ENCODE results near the gene COLEC11. TPM values are rescaled to one million over a fixed set of nuclear protein-coding genes. Genes with fewer than 3 reads are reported as not detected.

COLEC11 gene
- total and polyA plus RNA-seq, 8 donors = 0.84 to 7.1 (median 4.3) TPM

DNA sequence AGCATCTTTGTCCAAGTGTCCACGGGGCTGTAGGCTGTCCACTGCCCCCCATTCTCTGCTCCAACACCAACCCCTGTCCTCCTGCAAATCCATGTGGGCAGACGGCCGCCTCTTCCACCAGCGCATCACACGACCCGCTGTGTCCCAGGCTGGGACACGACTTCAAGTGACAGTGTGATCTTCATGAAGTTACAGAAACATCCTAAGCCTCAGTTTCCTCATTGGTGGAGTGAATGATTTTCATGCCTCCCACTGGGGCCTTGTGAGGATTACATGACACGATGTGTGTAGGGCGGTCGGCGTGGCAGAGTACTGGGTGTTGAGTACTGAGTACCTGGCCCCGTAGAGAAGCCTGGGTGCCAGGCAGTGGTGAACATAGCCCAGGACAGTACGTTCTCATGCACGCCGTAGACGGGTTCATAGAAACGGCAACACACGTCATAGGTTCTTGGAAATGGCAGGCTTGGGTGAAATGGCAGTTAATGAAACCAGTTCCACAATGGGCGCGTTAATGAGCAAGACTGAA is 53.8 kb downstream of the COLEC11 start:
- no peak overlapping the region for H3K4me3 ChIP-seq
- H3K27ac ChIP-seq = no peak overlapping the region
- ATAC-seq (no peak), DNase-seq (peak in 1 of 4 donors; percentile 61)
- H3K36me3 ChIP-seq = no peaks in the 10 kb centered on the region
- H3K27me3 ChIP-seq = peaks cover 0 to 29% of the 10 kb centered on the region in 2 donors
- TF ChIP-seq, protein P1, sequence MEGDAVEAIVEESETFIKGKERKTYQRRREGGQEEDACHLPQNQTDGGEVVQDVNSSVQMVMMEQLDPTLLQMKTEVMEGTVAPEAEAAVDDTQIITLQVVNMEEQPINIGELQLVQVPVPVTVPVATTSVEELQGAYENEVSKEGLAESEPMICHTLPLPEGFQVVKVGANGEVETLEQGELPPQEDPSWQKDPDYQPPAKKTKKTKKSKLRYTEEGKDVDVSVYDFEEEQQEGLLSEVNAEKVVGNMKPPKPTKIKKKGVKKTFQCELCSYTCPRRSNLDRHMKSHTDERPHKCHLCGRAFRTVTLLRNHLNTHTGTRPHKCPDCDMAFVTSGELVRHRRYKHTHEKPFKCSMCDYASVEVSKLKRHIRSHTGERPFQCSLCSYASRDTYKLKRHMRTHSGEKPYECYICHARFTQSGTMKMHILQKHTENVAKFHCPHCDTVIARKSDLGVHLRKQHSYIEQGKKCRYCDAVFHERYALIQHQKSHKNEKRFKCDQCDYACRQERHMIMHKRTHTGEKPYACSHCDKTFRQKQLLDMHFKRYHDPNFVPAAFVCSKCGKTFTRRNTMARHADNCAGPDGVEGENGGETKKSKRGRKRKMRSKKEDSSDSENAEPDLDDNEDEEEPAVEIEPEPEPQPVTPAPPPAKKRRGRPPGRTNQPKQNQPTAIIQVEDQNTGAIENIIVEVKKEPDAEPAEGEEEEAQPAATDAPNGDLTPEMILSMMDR (IDR thresholded peaks at IDR 0.05) = no peak
- H3K9me3 ChIP-seq = no peaks in the 10 kb centered on the region
- intact Hi-C loops (cut with DNase I) = loop anchor here in 1 of 2 donors (10.0 kb wide), 1 partner anchor 224 kb away; no protein-coding TSS in a partner anchor
- H3K4me1 ChIP-seq = peaks cover 6 to 15% of the 10 kb centered on the region in 2 donors

GRCh38 chr2:3649581-3649980 is 54.7 kb downstream of the COLEC11 start:
- ATAC-seq = no peak
- no peak overlapping the region for H3K27ac ChIP-seq
- intact Hi-C loops (cut with DNase I) = loop anchor here in 1 of 2 donors (10.0 kb wide), 1 partner anchor 225 kb away; no protein-coding TSS in a partner anchor
- no peaks in the 10 kb centered on the region for H3K9me3 ChIP-seq
- TF ChIP-seq, protein P1 (IDR thresholded peaks at IDR 0.05) = no peak
- H3K27me3 ChIP-seq = peaks cover 0 to 29% of the 10 kb centered on the region in 2 donors
- H3K4me3 ChIP-seq = no peak overlapping the region
- H3K4me1 ChIP-seq = peaks cover 6 to 15% of the 10 kb centered on the region in 2 donors
- H3K36me3 ChIP-seq = no peaks in the 10 kb centered on the region
- peak in 1 of 4 donors; percentile 61 for DNase-seq

DNA sequence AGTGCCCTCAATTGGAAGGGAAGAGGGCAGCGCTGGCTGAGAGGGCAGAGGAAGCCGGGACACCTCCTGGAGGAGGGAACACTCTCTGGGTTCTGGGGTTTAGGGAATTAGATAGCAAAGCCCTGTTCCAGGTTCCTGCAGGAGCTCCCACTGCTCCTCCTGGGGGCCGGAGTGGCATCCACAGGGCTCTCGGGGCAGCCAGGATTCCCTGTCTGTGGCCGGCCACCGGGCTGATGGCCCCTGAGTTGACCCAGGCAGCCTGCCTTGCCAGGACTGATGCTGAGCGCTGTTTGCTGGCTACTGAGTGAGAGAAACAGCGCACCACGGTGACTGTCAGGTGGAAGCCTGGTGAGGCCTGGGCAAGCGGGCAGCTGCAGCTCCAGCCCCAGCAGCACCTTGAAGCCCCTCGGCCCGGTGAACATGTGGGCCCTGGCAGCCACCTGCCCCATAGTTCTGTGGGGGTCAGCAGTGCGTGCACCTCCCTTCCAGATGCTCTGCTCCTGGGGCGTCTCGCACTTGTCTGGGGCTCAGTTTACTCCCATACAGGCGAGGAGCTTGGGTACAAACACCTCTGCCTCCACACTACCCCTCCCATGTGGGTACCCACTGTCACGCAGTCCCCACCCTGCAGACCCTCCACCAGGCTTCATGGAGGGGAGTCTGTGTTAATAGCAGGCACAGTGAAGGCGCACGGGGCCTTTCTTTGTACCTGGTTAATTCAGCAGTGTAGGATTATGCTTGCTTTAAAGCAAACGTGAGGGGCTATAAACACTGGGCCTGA is 55.4 kb downstream of the COLEC11 start:
- TF ChIP-seq, protein P1 (IDR thresholded peaks at IDR 0.05) = no peak
- no peak overlapping the region for H3K4me3 ChIP-seq
- peak in 1 of 4 donors; percentile 45 for DNase-seq
- intact Hi-C loops (cut with DNase I) = no loop called here
- H3K36me3 ChIP-seq = no peaks in the 10 kb centered on the region
- ATAC-seq = no peak
- H3K27ac ChIP-seq = no peak overlapping the region
- peaks cover 0 to 29% of the 10 kb centered on the region in 2 donors for H3K27me3 ChIP-seq
- H3K9me3 ChIP-seq = no peaks in the 10 kb centered on the region
- H3K4me1 ChIP-seq = peaks cover 6 to 15% of the 10 kb centered on the region in 2 donors

- Histone ChIP-seq H3K27me3 (peaks cover 0 to 29% of the 10 kb centered on the region in 2 donors), H3K36me3 (no peaks in the 10 kb centered on the region), H3K27ac (peak overlapping the region in 1 of 2 donors; percentile 7), H3K4me1 (peaks cover 6 to 15% of the 10 kb centered on the region in 2 donors), H3K9me3 (no peaks in the 10 kb centered on the region), H3K4me3 (peak overlapping the region; percentile 17)
- ATAC-seq (peak; percentile 64), DNase-seq (peak; percentile 33 to 80 (median 58))
- TF ChIP-seq, protein P1 (IDR thresholded peaks at IDR 0.05) = no peak
- intact Hi-C loops (cut with DNase I) = no loop called here
These were observed 57.1 kb downstream of the COLEC11 start for GRCh38 chr2:3651691-3652648.

All from left lung (tissue), 10 donors.